ENCODE results near the gene ITGAD. TPM values are rescaled to one million over a fixed set of nuclear protein-coding genes. Genes with fewer than 3 reads are reported as not detected.
"Not testable (repeated sequence)": the region's sequence is repeated elsewhere in the genome, so short reads cannot be mapped to it uniquely, and the experiment has no call there.

Gene ITGAD
- total RNA-seq, 2 donors from 2014 or later: not detected

DNA sequence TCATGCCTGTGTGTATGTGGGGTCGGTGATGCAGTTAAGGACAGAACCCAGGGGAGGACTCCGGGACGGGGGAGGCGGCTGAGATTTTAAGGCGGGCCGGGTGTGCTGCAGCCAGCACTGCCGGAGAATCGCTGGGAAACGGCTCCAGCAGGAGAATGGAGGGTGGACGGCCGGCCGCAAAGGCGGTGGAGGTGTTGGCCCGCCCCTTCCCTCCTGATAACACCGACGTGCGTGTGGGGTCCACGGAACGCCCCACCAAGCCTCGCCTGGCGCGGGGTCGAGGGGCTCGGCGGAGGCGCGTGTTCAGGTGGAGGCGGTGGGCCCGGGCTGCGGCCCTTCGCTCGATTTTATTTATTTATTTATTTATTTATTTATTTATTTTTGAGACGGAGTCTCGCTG is 48.8 kb downstream of the ITGAD start:
- ATAC-seq (replicated peaks): no peak
- Mint-ChIP-seq H3K4me1 (peaks cover 14% of the 10 kb centered on the region), H3K4me3 (peak overlapping the region; percentile 73), H3K27me3 (no peaks in the 10 kb centered on the region), H3K27ac (peak overlapping the region; percentile 68), H3K36me3 (ENCODE audit: low read depth) (no peaks in the 10 kb centered on the region), H3K9me3 (no peaks in the 10 kb centered on the region)

DNA sequence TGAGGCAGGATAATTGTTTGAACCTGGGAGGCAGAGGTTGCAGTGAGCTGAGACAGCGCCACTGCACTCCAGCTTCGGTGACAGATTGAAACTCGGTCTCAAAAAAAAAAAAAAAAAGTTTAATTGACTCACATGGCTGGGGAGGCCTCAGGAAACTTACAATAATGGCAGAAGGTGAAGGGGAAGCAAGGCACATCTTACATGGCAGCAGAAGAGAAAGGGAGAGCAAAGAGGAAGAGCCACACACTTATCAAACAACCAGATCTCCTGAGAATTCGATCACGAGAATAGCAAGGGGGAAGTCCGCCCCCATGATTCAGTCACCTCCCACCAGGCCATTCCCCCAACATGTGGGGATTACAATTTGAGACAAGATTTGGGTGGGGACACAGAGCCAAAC is 52.8 kb downstream of the ITGAD start:
- not testable (repeated sequence) for H3K36me3 Mint-ChIP-seq (ENCODE audit: low read depth); H3K4me3 Mint-ChIP-seq; H3K4me1 Mint-ChIP-seq; H3K27me3 Mint-ChIP-seq; ATAC-seq (replicated peaks); H3K9me3 Mint-ChIP-seq
- peak overlapping the region; percentile 52 for H3K27ac Mint-ChIP-seq

DNA sequence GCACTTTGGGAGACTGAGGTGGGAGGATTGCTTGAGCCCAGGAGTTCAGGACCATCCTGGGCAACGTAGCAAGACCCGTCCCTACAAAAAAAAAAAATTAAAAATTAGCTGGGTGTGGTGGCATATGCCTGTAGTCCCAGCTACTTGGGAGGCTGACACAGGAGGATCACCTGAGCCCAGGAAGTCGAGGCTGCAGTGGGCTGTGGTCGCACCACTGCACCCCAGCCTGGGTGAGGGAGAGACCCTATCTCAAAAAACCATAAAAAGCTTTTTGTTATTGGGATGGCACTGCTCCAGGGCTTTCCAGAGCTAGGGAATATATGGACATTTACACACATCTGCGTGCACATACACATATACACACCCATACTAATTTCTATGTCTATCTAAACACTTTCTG is 58.1 kb downstream of the ITGAD start:
- no peaks in the 10 kb centered on the region for H3K9me3 Mint-ChIP-seq
- no peak for ATAC-seq (replicated peaks)
- H3K4me1 Mint-ChIP-seq: peaks cover 17% of the 10 kb centered on the region
- no peak overlapping the region for H3K4me3 Mint-ChIP-seq
- peaks cover 15% of the 10 kb centered on the region for H3K36me3 Mint-ChIP-seq (ENCODE audit: low read depth)
- peak overlapping the region; percentile 18 for H3K27ac Mint-ChIP-seq
- no peaks in the 10 kb centered on the region for H3K27me3 Mint-ChIP-seq

DNA sequence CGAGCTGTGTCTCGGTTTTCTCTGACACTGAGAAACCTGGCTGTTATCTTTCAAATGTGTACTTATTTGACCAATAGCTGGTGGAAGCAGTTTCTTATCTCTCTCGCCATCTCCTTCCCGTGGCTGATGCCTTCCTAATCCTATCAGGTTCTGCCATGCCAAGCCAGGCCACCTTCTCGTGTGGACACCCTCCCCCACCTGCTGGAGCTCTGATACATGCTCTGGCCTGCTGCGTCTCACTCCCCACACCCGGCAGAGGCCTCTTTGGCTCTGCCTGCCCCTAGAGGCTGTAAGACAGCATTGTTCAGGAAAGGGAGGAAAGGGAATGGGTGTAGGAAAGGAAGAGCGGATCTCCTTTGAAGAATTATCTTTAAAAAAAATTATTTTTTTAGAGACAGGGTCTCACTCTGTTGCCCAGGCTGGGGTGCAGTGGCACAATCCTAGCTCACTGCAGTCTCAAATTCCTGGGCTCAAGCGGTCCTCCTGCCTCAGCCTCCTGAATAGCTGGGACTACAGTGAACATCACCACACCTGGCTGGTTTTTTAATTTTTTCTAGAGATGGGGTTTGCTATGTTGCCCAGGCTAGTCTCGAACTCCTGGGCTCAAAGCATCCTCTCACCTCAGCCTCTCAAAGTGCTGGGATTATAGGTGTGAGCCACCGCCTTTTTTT is 58.7 kb downstream of the ITGAD start:
- ATAC-seq (replicated peaks): peak; percentile 32
- Mint-ChIP-seq H3K9me3 (no peaks in the 10 kb centered on the region), H3K27ac (peak overlapping the region; percentile 18), H3K36me3 (ENCODE audit: low read depth) (peaks cover 15% of the 10 kb centered on the region), H3K4me1 (peaks cover 17% of the 10 kb centered on the region), H3K4me3 (no peak overlapping the region), H3K27me3 (no peaks in the 10 kb centered on the region)

DNA sequence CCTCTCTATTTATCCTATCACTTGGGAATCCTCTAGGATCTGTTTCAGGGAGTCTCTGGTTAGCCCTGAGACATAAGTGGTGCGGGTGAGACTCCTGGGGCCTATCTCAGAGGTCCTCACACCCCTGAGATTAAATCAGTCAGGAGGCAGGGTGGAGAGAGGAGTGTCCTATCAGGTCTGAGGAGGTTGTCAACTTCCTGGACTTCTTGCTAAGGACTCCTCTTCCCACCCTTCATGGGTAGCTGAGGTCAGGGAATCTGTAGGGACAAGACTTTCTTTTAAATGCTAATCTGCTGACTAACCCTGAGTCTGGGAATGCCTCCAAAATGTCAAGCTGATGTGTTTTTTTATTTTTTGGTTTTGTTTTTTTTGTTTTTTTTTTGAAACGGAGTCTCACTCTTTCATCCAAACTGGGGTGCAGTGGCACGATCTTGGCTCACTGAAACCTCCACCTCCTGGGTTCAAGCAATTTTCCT is 59.5 kb downstream of the ITGAD start:
- no peak for ATAC-seq (replicated peaks)
- Mint-ChIP-seq H3K4me1 (peaks cover 17% of the 10 kb centered on the region), H3K4me3 (no peak overlapping the region), H3K27me3 (no peaks in the 10 kb centered on the region), H3K36me3 (ENCODE audit: low read depth) (peaks cover 18% of the 10 kb centered on the region), H3K27ac (peak overlapping the region; percentile 36), H3K9me3 (no peaks in the 10 kb centered on the region)

DNA sequence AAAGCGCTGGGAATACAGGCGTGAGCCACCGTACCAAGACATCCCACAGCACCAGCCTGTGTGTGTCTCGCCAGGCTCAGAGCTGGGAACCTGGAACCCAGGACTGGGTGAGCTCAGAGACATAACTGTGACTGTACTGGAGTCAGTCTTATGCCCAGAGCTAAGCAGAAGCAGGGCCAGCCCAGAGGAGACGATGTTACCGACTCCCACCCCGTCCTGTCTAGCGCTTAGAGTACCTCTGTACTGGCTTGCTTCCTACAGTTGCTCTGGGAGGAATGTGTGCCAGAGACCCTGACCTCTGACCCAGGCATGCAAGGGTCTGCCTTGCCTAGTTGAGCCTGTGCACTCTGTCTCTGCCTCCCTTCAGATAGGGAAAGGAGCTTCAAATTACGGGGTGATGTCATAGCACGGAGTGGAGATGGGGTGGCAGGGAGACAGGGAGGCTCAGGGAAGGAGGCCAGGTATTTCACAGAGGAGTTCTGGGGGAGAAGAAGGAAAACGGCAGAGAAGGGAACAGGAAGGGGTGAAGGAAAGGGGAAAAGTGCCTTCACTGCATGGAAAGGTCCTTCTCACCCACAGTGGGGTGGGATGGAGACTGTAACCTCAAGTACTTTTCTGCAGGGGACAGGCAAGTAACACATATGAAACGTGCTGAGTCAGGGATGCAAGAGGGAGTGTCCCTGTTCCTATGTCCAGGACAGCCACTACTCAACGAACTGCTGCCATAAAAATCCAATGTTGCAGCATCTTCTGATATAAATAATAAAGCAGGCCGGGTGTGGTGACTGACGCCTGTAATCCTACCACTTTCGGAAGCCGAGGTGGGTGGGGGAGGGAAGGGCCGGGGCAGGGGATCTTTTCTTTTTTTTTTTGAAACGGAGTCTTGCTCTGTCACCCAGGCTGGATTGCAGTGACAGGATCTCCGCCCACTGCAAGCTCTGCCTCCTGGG is 60.4 kb downstream of the ITGAD start:
- Mint-ChIP-seq H3K27me3 (no peaks in the 10 kb centered on the region), H3K4me3 (peak overlapping the region; percentile 2), H3K27ac (peak overlapping the region; percentile 70), H3K4me1 (peaks cover 17% of the 10 kb centered on the region), H3K9me3 (no peaks in the 10 kb centered on the region), H3K36me3 (ENCODE audit: low read depth) (peaks cover 26% of the 10 kb centered on the region)
- ATAC-seq (replicated peaks): no peak

DNA sequence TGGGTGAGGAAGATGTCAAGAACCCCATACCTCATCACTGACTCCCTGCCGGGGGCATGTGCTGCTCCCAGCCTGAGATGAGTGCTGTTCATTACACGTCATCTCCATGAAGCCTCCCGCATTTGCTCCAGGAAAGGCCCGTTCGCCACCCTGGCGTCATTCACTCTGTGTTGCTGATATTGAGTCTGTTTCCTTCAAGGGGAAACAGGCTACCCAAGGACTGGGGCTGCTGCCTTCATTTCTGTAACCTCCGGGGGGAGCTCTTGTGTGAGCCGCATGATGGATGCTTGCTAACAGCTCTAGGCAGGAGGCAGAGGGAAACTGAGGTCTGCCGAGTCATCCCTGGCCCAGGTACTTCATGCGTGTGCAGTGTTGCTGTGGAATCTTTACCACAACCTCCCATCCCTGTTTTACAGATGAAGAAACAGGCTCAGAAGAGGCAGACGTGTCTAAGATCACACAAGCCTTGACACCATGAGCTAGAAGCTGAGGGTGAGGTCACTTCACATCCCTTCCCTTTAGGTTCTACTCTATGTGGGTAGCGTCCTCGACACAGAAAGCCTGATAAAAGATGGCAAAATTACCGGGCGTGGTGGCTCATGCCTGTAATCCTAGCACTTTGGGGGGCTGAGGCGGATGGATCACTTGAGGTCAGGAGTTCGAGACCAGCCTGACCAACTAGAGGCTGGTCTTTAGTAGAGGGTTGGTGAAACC is 62.6 kb downstream of the ITGAD start:
- peak overlapping the region; percentile 95 for H3K4me3 Mint-ChIP-seq
- H3K36me3 Mint-ChIP-seq (ENCODE audit: low read depth): peaks cover 36% of the 10 kb centered on the region
- H3K9me3 Mint-ChIP-seq: no peaks in the 10 kb centered on the region
- no peaks in the 10 kb centered on the region for H3K27me3 Mint-ChIP-seq
- no peak for ATAC-seq (replicated peaks)
- H3K27ac Mint-ChIP-seq: peak overlapping the region; percentile 51
- H3K4me1 Mint-ChIP-seq: peaks cover 23% of the 10 kb centered on the region

DNA sequence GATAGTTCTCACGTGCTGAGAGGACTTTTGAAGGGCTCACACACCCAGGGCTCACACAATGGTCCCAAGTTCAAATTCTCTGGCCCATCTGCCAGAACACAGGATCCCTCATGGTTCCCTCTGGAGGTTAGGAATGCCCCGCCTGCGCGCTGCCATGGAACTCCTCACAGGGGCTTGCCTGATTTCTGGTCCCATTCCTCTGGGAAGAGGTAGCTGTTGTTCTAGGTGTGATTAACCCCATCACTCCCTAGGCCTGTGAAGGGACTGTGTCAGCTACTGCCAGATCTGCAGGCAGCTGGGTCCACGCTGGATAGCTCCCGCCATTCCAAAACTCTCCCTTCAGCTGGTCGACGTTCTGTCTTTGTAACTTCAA is 63.8 kb downstream of the ITGAD start:
- peak overlapping the region; percentile 96 for H3K27ac Mint-ChIP-seq
- peaks cover 23% of the 10 kb centered on the region for H3K4me1 Mint-ChIP-seq
- no peaks in the 10 kb centered on the region for H3K9me3 Mint-ChIP-seq
- no peak for ATAC-seq (replicated peaks)
- H3K36me3 Mint-ChIP-seq (ENCODE audit: low read depth): peaks cover 36% of the 10 kb centered on the region
- H3K4me3 Mint-ChIP-seq: peak overlapping the region; percentile 95
- no peaks in the 10 kb centered on the region for H3K27me3 Mint-ChIP-seq

DNA sequence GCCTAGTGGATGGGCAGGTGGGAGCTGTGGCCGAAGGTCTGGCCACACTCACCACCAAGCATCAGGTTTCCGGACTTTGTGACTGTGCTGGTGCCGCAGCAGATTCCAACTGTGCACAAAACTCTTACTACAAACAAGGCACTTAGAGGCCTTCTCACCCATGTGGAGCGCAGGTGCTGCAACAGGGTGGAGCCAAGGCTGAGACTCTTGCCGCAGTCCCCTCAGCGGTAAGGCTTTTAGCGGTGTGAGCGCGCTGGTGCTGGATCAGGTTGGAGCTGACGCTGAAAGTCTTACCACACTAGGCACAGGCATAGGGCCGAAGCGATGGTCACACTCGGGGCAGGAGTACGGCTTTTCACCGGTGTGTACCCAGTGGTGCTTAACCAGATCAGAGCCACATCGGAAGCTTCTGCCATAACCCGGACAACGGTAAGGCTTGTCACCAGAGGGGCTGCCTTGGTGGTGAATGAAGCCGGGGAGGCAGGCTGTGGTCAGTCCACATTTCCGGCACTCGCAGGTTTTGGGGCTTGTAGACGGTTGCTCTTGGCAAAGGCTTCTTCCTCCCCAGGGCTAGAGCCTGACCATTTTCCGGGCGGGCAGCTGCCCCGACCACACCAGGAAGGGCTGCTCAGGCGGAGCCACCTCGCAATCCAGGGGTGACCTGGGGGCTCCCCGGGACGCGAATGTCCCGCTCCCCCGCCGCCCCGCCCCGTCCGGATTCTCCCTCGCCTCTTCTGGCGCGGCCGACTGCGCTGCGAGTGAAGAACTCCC is 65.1 kb downstream of the ITGAD start:
- Mint-ChIP-seq H3K27me3 (no peaks in the 10 kb centered on the region), H3K9me3 (no peaks in the 10 kb centered on the region), H3K36me3 (ENCODE audit: low read depth) (peaks cover 44% of the 10 kb centered on the region), H3K27ac (peak overlapping the region; percentile 96), H3K4me3 (peak overlapping the region; percentile 95), H3K4me1 (peaks cover 22% of the 10 kb centered on the region)
- ATAC-seq (replicated peaks): no peak

DNA sequence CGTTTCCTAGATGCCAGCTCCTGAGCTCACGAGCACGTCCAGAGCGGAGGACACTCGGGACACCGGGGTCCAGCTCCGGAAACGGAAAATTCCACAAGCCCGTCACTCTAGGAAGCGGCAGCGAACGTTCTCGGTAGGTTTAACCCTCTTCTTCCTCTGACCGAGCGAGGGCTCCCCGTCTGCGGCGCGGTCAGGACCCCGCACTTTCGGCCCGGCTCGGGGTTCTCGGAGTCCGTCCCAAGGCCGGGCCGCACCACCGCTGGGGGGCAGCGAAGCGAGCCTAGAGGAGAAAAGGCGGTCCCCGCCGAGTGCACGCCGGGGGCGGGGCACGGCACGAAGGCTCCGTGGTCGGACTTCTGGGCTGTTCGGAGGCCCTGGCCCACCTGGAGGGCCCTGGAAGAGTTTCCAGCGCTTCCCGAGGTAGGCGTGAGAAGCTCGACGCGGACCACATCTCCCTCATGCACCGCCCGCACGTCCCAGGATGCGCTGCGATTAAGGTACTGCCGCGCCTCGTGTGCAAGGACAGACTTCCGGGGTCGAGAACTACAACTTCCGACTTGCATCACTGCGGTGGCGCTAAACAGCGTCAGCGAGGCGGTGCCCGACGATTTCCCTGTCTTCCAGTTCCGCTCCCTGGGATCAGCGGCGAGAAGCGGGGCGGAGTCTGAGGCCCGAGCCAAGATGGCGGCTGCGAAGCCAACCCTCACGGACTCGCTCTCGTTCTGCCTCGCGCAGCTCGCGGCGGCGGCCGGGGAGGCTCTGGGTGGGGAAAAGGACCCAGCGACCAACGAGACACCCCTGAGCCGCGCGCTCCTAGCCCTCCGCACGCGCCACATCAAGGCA is 65.9 kb downstream of the ITGAD start, which contains the start of gene ARMC5:
Gene ARMC5 (plus strand): TSS at position 658 of the 843 bp plus-strand sequence. CDS start 24 bp downstream, at position 682.
- ATAC-seq (replicated peaks): peak; percentile 83
- Mint-ChIP-seq H3K27me3 (no peaks in the 10 kb centered on the region), H3K36me3 (ENCODE audit: low read depth) (peaks cover 44% of the 10 kb centered on the region), H3K9me3 (no peaks in the 10 kb centered on the region), H3K4me1 (peaks cover 17% of the 10 kb centered on the region), H3K4me3 (peak within 1 kb of the TSS; percentile 95), H3K27ac (peak within 1 kb of the TSS; percentile 96)

DNA sequence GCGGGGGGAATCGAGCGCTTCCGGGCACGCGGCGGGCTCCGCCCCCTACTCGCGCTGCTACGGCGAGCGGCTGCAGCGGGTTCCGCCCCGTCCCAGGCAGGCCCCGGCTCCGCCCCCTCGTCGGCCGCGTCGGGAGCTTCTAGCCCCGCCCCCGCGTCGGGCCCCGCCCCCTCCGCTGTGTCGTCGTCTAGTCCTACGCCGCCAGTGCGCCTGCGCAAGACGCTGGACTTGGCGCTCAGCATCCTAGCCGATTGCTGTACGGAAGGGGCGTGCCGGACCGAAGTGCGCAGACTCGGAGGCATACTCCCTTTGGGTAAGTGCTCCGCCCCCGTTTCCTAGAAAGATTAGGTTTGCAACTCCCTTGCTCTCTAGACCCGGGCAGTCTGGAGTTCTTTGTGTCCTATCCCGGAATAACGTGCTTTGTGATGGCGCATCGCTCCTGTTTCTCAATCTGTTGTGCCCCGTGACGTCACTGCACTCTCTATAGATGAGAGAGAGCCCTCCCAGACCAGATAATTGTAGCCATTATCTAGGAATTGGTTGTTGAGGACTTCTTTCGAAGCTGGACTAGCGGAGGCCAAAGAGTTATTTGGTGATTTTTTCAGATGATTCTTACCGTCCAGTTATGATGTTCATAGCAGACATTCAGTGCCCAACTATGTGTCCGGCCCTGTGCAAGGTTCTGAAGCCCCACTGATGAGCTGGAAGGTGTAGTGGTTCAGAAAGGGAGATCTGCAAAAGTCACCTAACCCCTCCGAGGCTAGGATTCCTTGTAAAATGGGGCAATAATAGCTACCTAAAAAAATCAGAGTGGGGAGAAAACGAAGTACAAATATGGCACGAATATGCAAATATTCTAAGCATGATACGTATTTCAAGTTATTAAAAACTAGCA is 66.8 kb downstream of the ITGAD start:
- Mint-ChIP-seq H3K9me3 (no peaks in the 10 kb centered on the region), H3K36me3 (ENCODE audit: low read depth) (peaks cover 45% of the 10 kb centered on the region), H3K4me3 (peak overlapping the region; percentile 95), H3K27ac (peak overlapping the region; percentile 96), H3K4me1 (peaks cover 17% of the 10 kb centered on the region), H3K27me3 (no peaks in the 10 kb centered on the region)
- peak; percentile 85 for ATAC-seq (replicated peaks)

DNA sequence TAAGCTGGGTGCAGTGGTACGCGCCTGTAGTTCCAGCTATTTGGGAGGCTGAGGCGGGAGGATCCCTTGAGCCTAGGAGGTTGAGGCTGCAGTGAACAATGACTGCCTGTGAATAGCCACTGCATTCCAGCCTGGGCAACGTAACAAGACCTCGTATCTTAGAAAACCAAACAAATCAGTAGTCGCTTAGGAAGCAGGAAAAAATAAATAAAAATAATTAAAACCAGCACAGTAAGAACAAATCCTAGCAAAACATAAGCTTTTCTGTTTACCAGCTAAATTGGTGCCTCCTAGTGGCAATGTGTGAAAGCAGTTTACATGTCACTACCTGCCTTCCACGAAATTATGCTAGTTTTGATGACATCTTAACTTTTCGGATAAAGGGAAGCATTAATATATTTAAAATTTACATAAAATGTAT is 67.5 kb downstream of the ITGAD start:
- no peak for ATAC-seq (replicated peaks)
- Mint-ChIP-seq H3K9me3 (no peaks in the 10 kb centered on the region), H3K27me3 (no peaks in the 10 kb centered on the region), H3K36me3 (ENCODE audit: low read depth) (peaks cover 45% of the 10 kb centered on the region), H3K27ac (peak overlapping the region; percentile 96), H3K4me3 (peak overlapping the region; percentile 95), H3K4me1 (peaks cover 15% of the 10 kb centered on the region)

All from activated T-helper 17 cell treated with anti-CD3 and anti-CD28 coated beads, Interleukin-2, amount 50 U/mL, for 72 hours (primary cell).